Neural progenitor cell (in vitro differentiated cells): Measurements from ENCODE around the gene JMJD4.

ENCODE experiments used
- CTCF ChIP-seq: fragments of 200-600 bp; sonication (generic); IDR thresholded peaks from 2 replicates; pipeline ENCODE4 v1.5.1; 2017; ENCODE audit warnings: antibody characterized with exemption, mild to moderate bottlenecking
- EZH2 ChIP-seq: fragments of 200-600 bp; sonication (generic); IDR thresholded peaks from 2 replicates; pipeline ENCODE4 v1.6.1; 2017; ENCODE audit warnings: antibody characterized with exemption, mild to moderate bottlenecking, moderate library complexity
- EZH2phosphoT487 ChIP-seq: fragments of 200-600 bp; sonication (generic); IDR thresholded peaks from 2 replicates; pipeline ENCODE4 v1.6.1; 2017; ENCODE audit warnings: antibody characterized with exemption

- TF ChIP-seq EZH2, result no peak
- TF ChIP-seq CTCF, result no peak
- TF ChIP-seq EZH2phosphoT487, result no peak
These were observed 5.4 kb upstream of the JMJD4 start for GRCh38 chr1:227740401-227740960.
